K562 (cell line): Measurements from ENCODE around the gene RNU2-63P. TPM values are rescaled to one million over a fixed set of nuclear protein-coding genes. Genes with fewer than 3 reads are reported as not detected.

Experiments used
- CTCF ChIP-seq, 3 experiments: IDR thresholded peaks in 2 of 3; conservative IDR thresholded peaks in 1 of 3; 2 replicates each; pipeline ENCODE4 v1.5.1; 2011 to 2012; ENCODE audit warnings: low read length in 3 of 3, mild to moderate bottlenecking in 3 of 3, control low read depth in 2 of 3, improper control_type of control experiment in 1 of 3, inconsistent platforms in 1 of 3, low read depth in 1 of 3, mixed read lengths in 1 of 3, moderate library complexity in 1 of 3; ENCODE audit not compliant: insufficient read depth in 2 of 3
- DPF2 ChIP-seq: fragments of 450-650 bp; IDR thresholded peaks from 2 replicates; pipeline ENCODE4 v1.6.1; 2016
- HMGN3 ChIP-seq: IDR thresholded peaks from 2 replicates; pipeline ENCODE4 v1.6.1; 2011; ENCODE audit warnings: borderline replicate concordance, low read depth, mild to moderate bottlenecking, mixed read lengths, low read length; ENCODE audit not compliant: insufficient read length; ENCODE audit errors: extremely low read depth
- NCOA2 ChIP-seq, 2 experiments: fragments of 450-650 bp; IDR thresholded peaks; 2 replicates each; pipeline ENCODE4 v1.6.1; 2018; ENCODE audit warnings: mild to moderate bottlenecking in 2 of 2, moderate library complexity in 1 of 2; ENCODE audit not compliant: partially characterized antibody in 2 of 2
- NR2C2 ChIP-seq, 2 experiments: fragments of 200-800 bp in 1 of 2; sonication (Bioruptor generic) in 1 of 2; sonication (generic) in 1 of 2; formaldehyde crosslinking in 1 of 2; IDR thresholded peaks; 2 replicates each; pipeline versions ENCODE4 v1.6.1 to v1.8.0; 2016 to 2022; ENCODE audit warnings: mild to moderate bottlenecking in 1 of 2, missing compliant biosample characterization in 1 of 2, missing genetic modification characterization in 1 of 2, missing genetic modification reagents in 1 of 2
- NRF1 ChIP-seq, 2 experiments: fragments of 450-650 bp; IDR thresholded peaks in 1 of 2; conservative IDR thresholded peaks in 1 of 2; 2 replicates each; pipeline ENCODE4 v1.6.1; 2014; ENCODE audit warnings: mild to moderate bottlenecking in 2 of 2
- PBX2 ChIP-seq, 2 experiments: IDR thresholded peaks in 1 of 2; conservative IDR thresholded peaks in 1 of 2; 2 replicates each; pipeline ENCODE4 v1.6.1; 2016; ENCODE audit warnings: low read depth in 2 of 2, mild to moderate bottlenecking in 1 of 2, missing compliant biosample characterization in 1 of 2, missing genetic modification characterization in 1 of 2, moderate library complexity in 1 of 2
- POLR3A ChIP-seq: IDR thresholded peaks from 2 replicates; pipeline ENCODE4 v1.6.1; 2011; ENCODE audit warnings: borderline replicate concordance, mild to moderate bottlenecking, moderate library complexity; ENCODE audit not compliant: insufficient read length, insufficient read depth; ENCODE audit errors: extremely low read depth
- RFX7 ChIP-seq: fragments of 250-450 bp; sonication (Bioruptor Pico); IDR thresholded peaks from 2 replicates; pipeline ENCODE4 v1.5.1; 2021; ENCODE audit warnings: mild to moderate bottlenecking
- SMAD4 ChIP-seq: fragments of 250-450 bp; sonication (Bioruptor Pico); conservative IDR thresholded peaks from 2 replicates; pipeline ENCODE4 v1.8.0; 2021; ENCODE audit warnings: inconsistent platforms, mild to moderate bottlenecking, moderate library complexity
- SMARCE1 ChIP-seq: fragments of 450-650 bp; IDR thresholded peaks from 2 replicates; pipeline ENCODE4 v1.7.1; 2016; ENCODE audit warnings: mild to moderate bottlenecking
- STAG1 ChIP-seq: sonication (generic); formaldehyde crosslinking; IDR thresholded peaks from 2 replicates; pipeline ENCODE4 v1.5.0; 2020; ENCODE audit warnings: missing genetic modification reagents, borderline replicate concordance
- TEAD1 ChIP-seq, 2 experiments: fragments of 450-650 bp in 1 of 2; sonication (generic) in 1 of 2; formaldehyde crosslinking; IDR thresholded peaks; 2 replicates each; pipeline versions ENCODE4 v1.4.0 to v1.8.0; 2020 to 2022; ENCODE audit warnings: mild to moderate bottlenecking in 2 of 2, missing genetic modification reagents in 1 of 2
- VEZF1 ChIP-seq: fragments of 200-800 bp; sonication (Bioruptor generic); IDR thresholded peaks from 2 replicates; pipeline ENCODE4 v1.6.1; 2017; ENCODE audit warnings: missing genetic modification characterization, missing compliant biosample characterization
- ZBTB7A ChIP-seq: IDR thresholded peaks from 2 replicates; pipeline ENCODE4 v1.6.1; 2011; ENCODE audit warnings: low read depth, mild to moderate bottlenecking, low read length, moderate library complexity, borderline replicate concordance; ENCODE audit not compliant: control insufficient read depth
- ZFX ChIP-seq: sonication (generic); formaldehyde crosslinking; IDR thresholded peaks from 2 replicates; pipeline ENCODE4 v1.8.0; 2022; ENCODE audit warnings: mild to moderate bottlenecking, missing genetic modification reagents, moderate library complexity
- ZNF263 ChIP-seq: sonication (generic); formaldehyde crosslinking; IDR thresholded peaks from 2 replicates; pipeline ENCODE4 v1.8.0; 2022; ENCODE audit warnings: mild to moderate bottlenecking, missing genetic modification reagents, borderline replicate concordance
- ZNF274 ChIP-seq: IDR thresholded peaks from 2 replicates; pipeline ENCODE4 v1.6.1; 2011; ENCODE audit warnings: low read depth, mild to moderate bottlenecking, low read length, moderate library complexity, borderline replicate concordance
- ZNF644 ChIP-seq: fragments of 200-800 bp; sonication (Bioruptor generic); IDR thresholded peaks from 2 replicates; pipeline ENCODE4 v1.6.1; 2016; ENCODE audit warnings: low read depth, missing genetic modification characterization, missing compliant biosample characterization
- polyA plus RNA-seq, 8 experiments: library from polyadenylated mRNA; depleted of rRNA in 4 of 8; stranded (reverse) in 5 of 8; unstranded in 3 of 8; fragments of >200 nt; fragmentation: Nextera tagmentation in 2 of 8; fragmentation: Illumina TruSeq in 1 of 8; extraction: Ambion mirVana in 2 of 8; extraction: Trizol in 1 of 8; gene quantifications; 2 replicates each; pipeline versions ENCODE4 v1.2.1 to v1.2.3, GENCODE V29; 2011 to 2014; ENCODE audit warnings: inconsistent platforms in 1 of 8, missing spikeins in 1 of 8
- total RNA-seq, 7 experiments: library from RNA; depleted of rRNA in 6 of 7; stranded (reverse); fragments of >200 nt in 6 of 7; fragmentation: Illumina TruSeq in 2 of 7; extraction: Trizol in 2 of 7; gene quantifications; 2 replicates each; pipeline versions ENCODE4 v1.2.1 to v1.2.3, GENCODE V29; 2011 to 2021; ENCODE audit warnings: low replicate concordance in 1 of 7

Gene RNU2-63P
- total and polyA plus RNA-seq, 9 of the 15 experiments (the other 6 are each of a cell fraction or from before 2014, with no cell fraction given): 5.8 to 253 (median 169) TPM; not detected in 4

- TF ChIP-seq CTCF (IDR thresholded peaks at IDR 0.05 in 2 of 3, conservative IDR thresholded peaks at IDR 0.05 in 1 of 3; ENCODE audit: insufficient read depth in 2 of 3, low read depth in 1 of 3, low read length in 3 of 3) (0 out of 6 replicates have a peak, but pooled peaks of 1 of the 3 experiments have one; percentile 17), ZNF274 (no peak), PBX2 (CRISPR knock-in tag; IDR thresholded peaks at IDR 0.05; ENCODE audit: low read depth) (peak; percentile 61), PBX2 (tag; conservative IDR thresholded peaks at IDR 0.05; ENCODE audit: low read depth) (no peak), NRF1 (conservative IDR thresholded peaks at IDR 0.05 in 1 of 2, IDR thresholded peaks at IDR 0.05 in 1 of 2) (peak; percentile 32 to 56; a peak in 3 of 4 replicates), TEAD1 (CRISPR knock-in tag; IDR thresholded peaks at IDR 0.05) (no peak), POLR3A (no peak), RFX7 (CRISPR knock-in tag) (no peak), NR2C2 (CRISPR knock-in tag; IDR thresholded peaks at IDR 0.05) (no peak), NR2C2 (tag; IDR thresholded peaks at IDR 0.05) (no peak), ZFX (CRISPR knock-in tag) (peak; percentile 81), NCOA2 (IDR thresholded peaks at IDR 0.05; ENCODE audit: partially characterized antibody in 2 of 2) (no peak), ZNF644 (no peak), ZNF263 (CRISPR knock-in tag) (no peak), DPF2 (no peak), VEZF1 (CRISPR knock-in tag) (no peak; the same call in 1 of the 2 replicates), ZBTB7A (peak; percentile 34; the same call in 1 of the 2 replicates), SMAD4 (no peak), HMGN3 (no peak), SMARCE1 (no peak), STAG1 (CRISPR knock-in tag) (0 out of 2 replicates have a peak, but pooled peaks have one; percentile 7)
Observed at GRCh38 chr2:88016960-88017779, 823 bp upstream of the RNU2-63P start (continued).
